ENCODE data around the gene RBKS.

RBKS gene

GRCh38 chr2:27828305-27828704 is 61.9 kb downstream of the RBKS start:
- no peak for DNase-seq

GRCh38 chr2:27824401-27824800 is 65.8 kb downstream of the RBKS start:
- no peak for DNase-seq

- DNase-seq, result no peak
Measured at GRCh38 chr2:27823569-27823968, 66.6 kb downstream of the RBKS start.

- no peak for DNase-seq
Measured at GRCh38 chr2:27823135-27823534, 67.1 kb downstream of the RBKS start.

- DNase-seq, result no peak
Measured at GRCh38 chr2:27822049-27822448, 68.1 kb downstream of the RBKS start.

- DNase-seq, result no peak
Measured at GRCh38 chr2:27815860-27816438, 74.2 kb downstream of the RBKS start.

- DNase-seq, result no peak
Measured at GRCh38 chr2:27814758-27815157, 75.4 kb downstream of the RBKS start.

- DNase-seq, result no peak
Measured at GRCh38 chr2:27811768-27812167, 78.4 kb downstream of the RBKS start.

- DNase-seq, result no peak
Measured at GRCh38 chr2:27810455-27810854, 79.7 kb downstream of the RBKS start.

- DNase-seq, result no peak
Measured at GRCh38 chr2:27809761-27810241, 80.4 kb downstream of the RBKS start.

- no peak for DNase-seq
Measured at GRCh38 chr2:27808984-27809383, 81.2 kb downstream of the RBKS start.

GRCh38 chr2:27808418-27808817 is 81.8 kb downstream of the RBKS start:
- no peak for DNase-seq

GRCh38 chr2:27807476-27807875 is 82.7 kb downstream of the RBKS start:
- DNase-seq, result no peak

GRCh38 chr2:27806311-27807059 is 83.7 kb downstream of the RBKS start:
- DNase-seq, result no peak

GRCh38 chr2:27805180-27805579 is 85.0 kb downstream of the RBKS start:
- no peak for DNase-seq

- DNase-seq, result no peak
Measured at GRCh38 chr2:27804146-27804545, 86.0 kb downstream of the RBKS start.

GRCh38 chr2:27803046-27803445 is 87.1 kb downstream of the RBKS start:
- DNase-seq, result no peak

- DNase-seq, result no peak
Measured at GRCh38 chr2:27802547-27802946, 87.6 kb downstream of the RBKS start.

GRCh38 chr2:27800856-27801255 is 89.3 kb downstream of the RBKS start:
- no peak for DNase-seq

GRCh38 chr2:27799646-27800010 is 90.6 kb downstream of the RBKS start:
- no peak for DNase-seq

GRCh38 chr2:27798948-27799645 is 91.1 kb downstream of the RBKS start:
- DNase-seq, result no peak

GRCh38 chr2:27798486-27798885 is 91.7 kb downstream of the RBKS start:
- DNase-seq, result no peak

- DNase-seq, result no peak
Measured at GRCh38 chr2:27797841-27798240, 92.3 kb downstream of the RBKS start.

Measured in activated CD8-positive, alpha-beta memory T cell treated with anti-CD3 and anti-CD28 coated beads for 24 hours (primary cell).